Measurements from ENCODE around the gene PSME3. TPM values are rescaled to one million over a fixed set of nuclear protein-coding genes. Genes with fewer than 3 reads are reported as not detected.
A peak's percentile ranks its signal among the peaks of the same experiment; 100 is the strongest.

PSME3 gene
- total and polyA plus RNA-seq, 9 of the 15 experiments (the other 6 are each of a cell fraction or from before 2014, with no cell fraction given) = 31.2 to 275 (median 141) TPM

DNA sequence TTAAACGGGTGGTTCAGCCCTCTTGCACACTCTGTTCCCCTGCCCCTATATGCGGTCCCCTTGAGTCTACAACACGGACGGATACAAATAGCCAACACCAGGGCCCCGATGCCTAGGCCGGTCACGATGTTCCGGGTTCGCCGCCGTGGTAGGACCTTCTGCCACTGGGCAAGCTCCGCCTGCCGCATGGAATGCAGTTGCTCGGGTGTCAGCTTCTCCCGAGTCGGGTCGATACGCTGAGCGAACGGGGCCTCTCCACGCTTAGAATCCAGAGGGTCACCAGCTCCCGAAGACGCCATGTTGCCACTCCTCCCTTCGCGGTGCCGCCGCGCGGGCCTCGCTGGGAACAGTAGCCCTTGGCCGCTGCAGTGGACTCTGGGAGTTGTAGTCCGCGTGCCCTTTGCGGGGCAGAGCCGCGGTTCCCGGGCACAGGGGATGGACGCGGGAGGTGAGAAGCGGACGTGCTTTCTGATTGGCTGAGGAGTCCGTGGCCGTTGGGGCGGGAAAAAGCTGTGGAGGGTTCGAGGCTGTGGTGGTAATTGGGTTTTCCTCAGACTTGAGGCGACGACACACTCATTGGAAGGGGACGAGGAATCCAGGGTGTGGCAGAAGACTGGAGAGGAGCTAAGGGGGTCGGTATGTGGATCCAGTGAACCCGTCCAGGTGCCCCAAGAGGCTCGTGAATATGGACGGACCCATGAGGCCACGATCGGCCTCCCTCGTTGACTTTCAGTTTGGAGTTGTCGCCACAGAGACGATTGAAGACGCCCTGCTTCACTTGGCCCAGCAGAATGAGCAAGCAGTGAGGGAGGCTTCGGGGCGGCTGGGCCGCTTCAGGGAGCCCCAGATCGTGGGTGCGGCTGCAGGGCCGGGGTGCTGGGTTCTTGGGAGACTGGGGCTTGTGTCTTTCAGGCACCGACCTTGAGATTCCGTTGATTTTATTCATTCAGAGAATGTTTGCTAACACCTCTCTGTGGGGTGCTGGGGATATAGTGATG lies 34.5 kb upstream of the PSME3 start, which contains the start of the genes CNTD1 and COA3 (continued):
- TF ChIP-seq NR2C1 (IDR thresholded peaks at IDR 0.05) (peak; percentile 60), NR2C1 (tag; IDR thresholded peaks at IDR 0.05) (peak; percentile 84), DMBX1 (CRISPR knock-in tag; IDR thresholded peaks at IDR 0.05; ENCODE audit: borderline replicate concordance) (peak; percentile 22; the same call in 1 of the 2 replicates), TEAD2 (tag; IDR thresholded peaks at IDR 0.05) (no peak), ZNF24 (IDR thresholded peaks at IDR 0.05) (no peak), ZNF551 (CRISPR knock-in tag; IDR thresholded peaks at IDR 0.05) (no peak), GABPA (tag; conservative IDR thresholded peaks at IDR 0.05; ENCODE audit: low read depth) (peak; percentile 45; the same call in 1 of the 2 replicates), HSF4 (CRISPR knock-in tag; IDR thresholded peaks at IDR 0.05; ENCODE audit: borderline replicate concordance) (no peak), RBFOX2 (IDR thresholded peaks at IDR 0.05; ENCODE audit: low read depth, low read length) (peak; percentile 83), PHF8 (IDR thresholded peaks at IDR 0.05; ENCODE audit: borderline replicate concordance, low read length) (peak; percentile 79; the same call in 1 of the 2 replicates), SREBF2 (CRISPR knock-in tag; IDR thresholded peaks at IDR 0.05) (0 out of 2 replicates have a peak, but pooled peaks have one; percentile 55), POLR2G (IDR thresholded peaks at IDR 0.05; ENCODE audit: low read depth, low read length) (peak; percentile 90), DIDO1 (tag; IDR thresholded peaks at IDR 0.05; ENCODE audit: low read depth) (0 out of 2 replicates have a peak, but pooled peaks have one; percentile 35), ZSCAN29 (IDR thresholded peaks at IDR 0.05) (0 out of 2 replicates have a peak, but pooled peaks have one; percentile 38), DNMT1 (IDR thresholded peaks at IDR 0.05) (0 out of 2 replicates have a peak, but pooled peaks have one; percentile 41), YY1 (IDR thresholded peaks at IDR 0.05; ENCODE audit: borderline replicate concordance in 1 of 3, control insufficient read depth in 1 of 3, extremely low read depth in 1 of 3, insufficient read depth in 3 of 3, insufficient read length in 1 of 3, insufficient replicate concordance in 2 of 3, low read depth in 1 of 3, low read length in 2 of 3) (peak; percentile 78 to 96 (median 92)), RBBP5 (IDR thresholded peaks at IDR 0.05; ENCODE audit: borderline replicate concordance, insufficient read depth, low read length, poor library complexity, severe bottlenecking) (peak; percentile 89), PCBP1 (IDR thresholded peaks at IDR 0.05; ENCODE audit: low read depth, low read length, poor library complexity, severe bottlenecking) (no peak), HDAC1 (IDR thresholded peaks at IDR 0.05) (peak in 1 of 2 experiments; percentile 95; a peak in 2 of 4 replicates)
- TF ChIP-seq, protein P1, sequence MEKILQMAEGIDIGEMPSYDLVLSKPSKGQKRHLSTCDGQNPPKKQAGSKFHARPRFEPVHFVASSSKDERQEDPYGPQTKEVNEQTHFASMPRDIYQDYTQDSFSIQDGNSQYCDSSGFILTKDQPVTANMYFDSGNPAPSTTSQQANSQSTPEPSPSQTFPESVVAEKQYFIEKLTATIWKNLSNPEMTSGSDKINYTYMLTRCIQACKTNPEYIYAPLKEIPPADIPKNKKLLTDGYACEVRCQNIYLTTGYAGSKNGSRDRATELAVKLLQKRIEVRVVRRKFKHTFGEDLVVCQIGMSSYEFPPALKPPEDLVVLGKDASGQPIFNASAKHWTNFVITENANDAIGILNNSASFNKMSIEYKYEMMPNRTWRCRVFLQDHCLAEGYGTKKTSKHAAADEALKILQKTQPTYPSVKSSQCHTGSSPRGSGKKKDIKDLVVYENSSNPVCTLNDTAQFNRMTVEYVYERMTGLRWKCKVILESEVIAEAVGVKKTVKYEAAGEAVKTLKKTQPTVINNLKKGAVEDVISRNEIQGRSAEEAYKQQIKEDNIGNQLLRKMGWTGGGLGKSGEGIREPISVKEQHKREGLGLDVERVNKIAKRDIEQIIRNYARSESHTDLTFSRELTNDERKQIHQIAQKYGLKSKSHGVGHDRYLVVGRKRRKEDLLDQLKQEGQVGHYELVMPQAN (IDR thresholded peaks at IDR 0.05; ENCODE audit: borderline replicate concordance) = peak; percentile 92
- TF ChIP-seq, protein P2, sequence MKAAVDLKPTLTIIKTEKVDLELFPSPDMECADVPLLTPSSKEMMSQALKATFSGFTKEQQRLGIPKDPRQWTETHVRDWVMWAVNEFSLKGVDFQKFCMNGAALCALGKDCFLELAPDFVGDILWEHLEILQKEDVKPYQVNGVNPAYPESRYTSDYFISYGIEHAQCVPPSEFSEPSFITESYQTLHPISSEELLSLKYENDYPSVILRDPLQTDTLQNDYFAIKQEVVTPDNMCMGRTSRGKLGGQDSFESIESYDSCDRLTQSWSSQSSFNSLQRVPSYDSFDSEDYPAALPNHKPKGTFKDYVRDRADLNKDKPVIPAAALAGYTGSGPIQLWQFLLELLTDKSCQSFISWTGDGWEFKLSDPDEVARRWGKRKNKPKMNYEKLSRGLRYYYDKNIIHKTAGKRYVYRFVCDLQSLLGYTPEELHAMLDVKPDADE (conservative IDR thresholded peaks at IDR 0.05; ENCODE audit: control insufficient read depth, low read depth, low read length) = peak; percentile 82

Measured in K562 (cell line).